ENCODE measurements around the gene ALKBH2.

DNA sequence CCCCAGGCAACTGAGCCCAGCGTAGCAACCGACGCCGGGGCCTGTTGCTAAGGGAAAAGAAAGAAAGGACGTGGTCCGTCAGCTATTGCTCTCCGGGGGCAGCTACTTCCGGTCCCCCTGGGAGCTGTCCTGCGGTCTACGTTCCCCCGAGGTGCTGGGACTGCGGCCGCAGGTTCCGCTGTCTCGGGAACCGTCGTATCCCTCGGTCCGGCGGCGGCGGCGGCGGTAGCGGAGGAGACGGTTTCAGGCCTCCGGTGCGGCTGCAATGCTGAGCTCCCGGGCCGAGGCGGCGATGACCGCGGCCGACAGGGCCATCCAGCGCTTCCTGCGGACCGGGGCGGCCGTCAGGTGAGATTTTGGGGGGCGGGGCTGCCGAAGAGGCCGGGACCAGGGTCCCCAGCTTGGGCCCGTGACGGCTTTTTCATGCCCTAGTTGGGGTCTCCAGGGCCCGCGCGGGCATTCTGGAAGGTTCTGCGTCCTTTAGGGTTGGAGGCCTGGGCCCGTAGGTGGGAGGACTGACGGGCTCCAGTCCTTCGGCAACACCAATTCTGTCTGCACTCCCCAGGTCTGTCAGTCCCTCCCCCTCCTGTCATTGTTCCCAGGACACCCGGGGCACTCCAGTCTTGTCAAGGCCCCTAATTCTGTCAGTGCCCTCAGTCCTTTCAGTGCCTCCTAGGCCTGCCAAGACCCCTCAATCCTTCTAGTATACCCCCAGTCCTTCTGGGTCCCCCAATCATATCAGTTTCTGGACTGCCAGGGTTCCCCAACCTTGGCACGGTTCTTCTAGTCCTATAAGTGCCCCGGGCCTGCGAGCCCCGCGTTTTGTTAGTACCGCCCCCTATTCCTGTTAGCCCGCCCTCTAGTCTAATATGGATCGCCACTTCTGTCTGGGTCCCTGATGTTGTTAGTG, 40.6 kb downstream of the ALKBH2 start, which contains the start of gene USP30:
- TF ChIP-seq POLR2A (IDR thresholded peaks at IDR 0.05; ENCODE audit: low read length) (peak; percentile 42), GATA1 (IDR thresholded peaks at IDR 0.05; ENCODE audit: low read depth, low read length) (no peak)
